ENCODE data around the gene DOCK4.

DOCK4 gene

DNA sequence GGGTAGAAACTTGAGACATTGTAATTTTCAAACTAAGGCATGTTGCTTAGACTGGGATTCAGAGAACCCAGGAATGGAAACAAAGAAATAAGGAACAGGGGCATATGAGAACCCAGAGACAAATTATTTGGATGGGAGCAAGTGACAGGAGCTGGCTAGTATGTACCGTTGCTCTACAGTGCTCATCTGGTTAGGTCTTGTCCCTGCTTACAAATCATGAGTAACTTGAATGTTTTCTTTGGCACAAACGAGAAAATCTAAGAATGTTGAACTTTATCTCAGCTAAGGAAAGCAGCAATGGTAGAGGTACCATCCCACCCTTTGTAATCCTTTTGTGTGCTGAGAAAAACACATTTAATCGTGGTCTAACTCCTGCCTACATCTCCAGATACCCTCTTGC is 527.9 kb downstream of the DOCK4 start:
- ChIA-PET CTCF (no interaction called here), POLR2A (no interaction called here)
- TF ChIP-seq SUZ12 (IDR thresholded peaks at IDR 0.05) (no peak), SP1 (IDR thresholded peaks at IDR 0.05) (no peak), HDGF (IDR thresholded peaks at IDR 0.05; ENCODE audit: borderline replicate concordance) (no peak), CTBP1 (IDR thresholded peaks at IDR 0.05; ENCODE audit: borderline replicate concordance) (no peak), LEF1 (IDR thresholded peaks at IDR 0.05; ENCODE audit: borderline replicate concordance) (no peak), ELF4 (IDR thresholded peaks at IDR 0.05) (no peak), BHLHE40 (IDR thresholded peaks at IDR 0.05; ENCODE audit: borderline replicate concordance) (no peak), NFRKB (IDR thresholded peaks at IDR 0.05) (no peak), FOXM1 (IDR thresholded peaks at IDR 0.05; ENCODE audit: borderline replicate concordance) (no peak), L3MBTL2 (conservative IDR thresholded peaks at IDR 0.05) (no peak), FOXK2 (IDR thresholded peaks at IDR 0.05) (no peak), ZNF384 (IDR thresholded peaks at IDR 0.05) (no peak), TARDBP (IDR thresholded peaks at IDR 0.05) (no peak), FOXA1 (IDR thresholded peaks at IDR 0.05) (no peak), ARNT (IDR thresholded peaks at IDR 0.05) (no peak)
- TF ChIP-seq, protein P1, sequence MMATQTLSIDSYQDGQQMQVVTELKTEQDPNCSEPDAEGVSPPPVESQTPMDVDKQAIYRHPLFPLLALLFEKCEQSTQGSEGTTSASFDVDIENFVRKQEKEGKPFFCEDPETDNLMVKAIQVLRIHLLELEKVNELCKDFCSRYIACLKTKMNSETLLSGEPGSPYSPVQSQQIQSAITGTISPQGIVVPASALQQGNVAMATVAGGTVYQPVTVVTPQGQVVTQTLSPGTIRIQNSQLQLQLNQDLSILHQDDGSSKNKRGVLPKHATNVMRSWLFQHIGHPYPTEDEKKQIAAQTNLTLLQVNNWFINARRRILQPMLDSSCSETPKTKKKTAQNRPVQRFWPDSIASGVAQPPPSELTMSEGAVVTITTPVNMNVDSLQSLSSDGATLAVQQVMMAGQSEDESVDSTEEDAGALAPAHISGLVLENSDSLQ (IDR thresholded peaks at IDR 0.05) = no peak
- DNase-seq (ENCODE audit: extremely low spot score) = no peak

- CTCF ChIA-PET = no interaction called here
Observed at GRCh38 chr7:111677848-111678247, 528.4 kb downstream of the DOCK4 start.

DNA sequence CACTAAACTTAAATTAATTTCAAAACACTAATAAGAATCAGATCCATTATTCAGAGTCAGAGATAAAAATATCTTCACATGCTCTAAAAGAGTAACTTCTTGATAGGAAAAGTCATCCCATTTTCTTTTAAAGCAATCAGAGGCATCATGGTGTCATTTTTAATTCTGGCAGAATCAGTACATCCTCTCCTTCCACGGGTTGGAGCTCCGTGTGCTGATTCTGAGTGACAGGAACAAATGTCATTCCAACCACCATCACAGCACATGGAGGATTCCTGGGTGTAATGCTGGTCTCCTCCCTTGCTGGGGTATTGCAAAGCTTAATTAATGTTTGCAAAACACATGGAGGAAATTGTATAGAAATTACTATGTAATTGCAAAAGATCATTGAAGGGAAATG is 529.4 kb downstream of the DOCK4 start:
- TF ChIP-seq TARDBP (IDR thresholded peaks at IDR 0.05) = no peak
- TF ChIP-seq HDGF (IDR thresholded peaks at IDR 0.05; ENCODE audit: borderline replicate concordance) = no peak
- TF ChIP-seq ARNT (IDR thresholded peaks at IDR 0.05) = no peak
- TF ChIP-seq FOXA1 (IDR thresholded peaks at IDR 0.05) = no peak
- TF ChIP-seq, protein P1 (IDR thresholded peaks at IDR 0.05) = no peak
- TF ChIP-seq L3MBTL2 (conservative IDR thresholded peaks at IDR 0.05) = no peak
- TF ChIP-seq FOXM1 (IDR thresholded peaks at IDR 0.05; ENCODE audit: borderline replicate concordance) = no peak
- no peak for TF ChIP-seq ZNF384 (IDR thresholded peaks at IDR 0.05)
- TF ChIP-seq SUZ12 (IDR thresholded peaks at IDR 0.05) = no peak
- TF ChIP-seq BHLHE40 (IDR thresholded peaks at IDR 0.05; ENCODE audit: borderline replicate concordance) = no peak
- no peak for TF ChIP-seq FOXK2 (IDR thresholded peaks at IDR 0.05)
- no peak for TF ChIP-seq LEF1 (IDR thresholded peaks at IDR 0.05; ENCODE audit: borderline replicate concordance)
- TF ChIP-seq NFRKB (IDR thresholded peaks at IDR 0.05) = no peak
- no peak for DNase-seq (ENCODE audit: extremely low spot score)
- ChIA-PET CTCF (no interaction called here), POLR2A (no interaction called here)

More at GRCh38 chr7:111677848-111678247, 528.4 kb downstream of the DOCK4 start:
- POLR2A ChIA-PET = no interaction called here
- TF ChIP-seq HDGF (IDR thresholded peaks at IDR 0.05; ENCODE audit: borderline replicate concordance) (no peak), ELF4 (IDR thresholded peaks at IDR 0.05) (no peak), CTBP1 (IDR thresholded peaks at IDR 0.05; ENCODE audit: borderline replicate concordance) (no peak), TARDBP (IDR thresholded peaks at IDR 0.05) (no peak), FOXA1 (IDR thresholded peaks at IDR 0.05) (no peak), ZNF384 (IDR thresholded peaks at IDR 0.05) (no peak), SP1 (IDR thresholded peaks at IDR 0.05) (no peak), FOXM1 (IDR thresholded peaks at IDR 0.05; ENCODE audit: borderline replicate concordance) (no peak), FOXK2 (IDR thresholded peaks at IDR 0.05) (no peak), ARNT (IDR thresholded peaks at IDR 0.05) (no peak), SUZ12 (IDR thresholded peaks at IDR 0.05) (no peak), L3MBTL2 (conservative IDR thresholded peaks at IDR 0.05) (no peak), BHLHE40 (IDR thresholded peaks at IDR 0.05; ENCODE audit: borderline replicate concordance) (no peak), NFRKB (IDR thresholded peaks at IDR 0.05) (no peak), LEF1 (IDR thresholded peaks at IDR 0.05; ENCODE audit: borderline replicate concordance) (no peak)
- TF ChIP-seq, protein P1 (IDR thresholded peaks at IDR 0.05) = no peak
- no peak for DNase-seq (ENCODE audit: extremely low spot score)
